T1000 (cell line): ENCODE measurements around the gene PLPP2.
A peak's percentile ranks its signal among the peaks of the same experiment; 100 is the strongest.

ENCODE experiments used
- DNase-seq: peaks from one replicate; lab custom pipeline; 2025; ENCODE audit warnings: mixed read lengths; lab: John Stamatoyannopoulos, UW

The PLPP2 gene

DNA sequence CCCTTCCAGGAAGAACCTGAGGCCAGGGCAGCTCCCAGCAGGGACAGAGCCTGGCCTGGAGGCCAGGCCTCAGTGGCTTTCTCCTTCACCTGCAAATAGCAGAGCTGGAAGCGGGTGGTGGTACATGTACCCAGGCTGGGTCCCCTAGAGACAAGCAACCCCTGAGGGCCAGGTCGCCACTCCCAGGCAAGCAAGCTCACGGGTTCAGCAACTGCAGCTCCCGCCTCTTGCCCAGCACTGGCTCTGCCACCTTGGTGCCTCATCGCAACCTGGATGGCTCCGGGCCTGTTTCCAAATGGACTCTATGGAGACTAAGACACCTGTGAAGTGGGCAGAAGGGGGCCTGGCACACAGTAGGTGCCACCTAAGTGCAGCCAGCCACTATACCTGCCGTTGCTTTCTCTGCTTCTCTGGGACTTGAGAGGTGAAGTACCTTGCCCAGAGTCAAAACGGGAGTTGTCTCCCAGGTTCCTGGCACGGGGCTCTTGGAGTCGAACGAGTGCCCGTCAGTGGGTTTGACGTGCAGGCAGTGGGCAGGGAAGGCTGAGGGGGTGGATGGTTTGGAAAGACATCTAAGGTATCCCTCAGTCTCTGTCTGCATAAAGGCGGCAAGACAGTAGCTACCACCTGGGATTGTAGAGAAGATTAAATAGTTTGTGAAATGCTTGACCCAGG is 2.4 kb upstream of the PLPP2 start:
- no peak for DNase-seq

DNA sequence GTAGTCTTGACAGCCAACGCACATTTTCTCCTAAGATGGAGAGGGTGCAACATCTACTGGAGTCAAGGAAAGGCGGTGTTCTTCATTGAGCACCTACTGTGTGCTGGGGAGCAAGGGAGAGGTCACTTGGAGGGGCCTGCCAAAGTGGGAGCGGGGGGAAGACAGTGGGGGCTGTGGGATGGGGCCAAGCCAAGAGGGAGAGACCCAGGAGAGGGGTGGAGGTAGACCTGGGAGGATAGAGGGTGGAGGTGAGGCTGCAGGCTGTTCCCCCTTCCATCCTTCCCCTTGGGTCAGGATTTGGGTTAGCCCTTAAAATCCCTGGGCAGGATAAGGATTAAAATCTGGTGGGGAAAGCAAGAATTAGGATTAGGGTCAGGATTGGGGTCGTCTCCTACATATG is 1.7 kb upstream of the PLPP2 start:
- DNase-seq, result no peak

DNA sequence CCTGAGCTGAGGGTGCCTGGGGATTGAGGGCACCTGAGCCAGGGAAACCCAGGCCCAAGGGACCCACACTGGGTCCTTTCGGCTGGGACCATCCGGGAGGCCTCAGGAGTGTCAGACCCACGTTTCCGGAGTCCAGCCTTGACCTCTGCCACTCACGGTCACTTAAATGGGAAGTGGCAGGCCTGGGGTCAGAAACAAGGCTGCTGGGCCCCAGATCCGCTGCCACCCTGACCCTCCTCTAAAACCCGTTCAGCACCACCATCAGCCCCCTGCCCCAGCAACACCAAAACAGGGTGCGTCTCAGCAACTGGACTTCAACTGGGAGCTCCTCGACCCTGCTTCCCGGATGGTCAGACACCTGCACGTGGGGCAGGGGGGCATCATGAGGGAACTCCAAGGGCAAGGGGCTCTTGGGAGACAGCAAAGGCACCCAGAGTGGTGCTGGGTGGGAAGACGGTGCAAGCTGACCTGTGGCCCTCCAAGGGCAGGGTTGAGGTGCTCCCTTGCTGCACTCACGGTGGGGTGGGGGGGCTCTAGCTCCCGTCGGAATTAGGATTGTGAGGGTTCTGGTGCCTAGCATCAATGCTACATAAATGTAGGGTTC is 1.2 kb upstream of the PLPP2 start:
- no peak for DNase-seq

DNA sequence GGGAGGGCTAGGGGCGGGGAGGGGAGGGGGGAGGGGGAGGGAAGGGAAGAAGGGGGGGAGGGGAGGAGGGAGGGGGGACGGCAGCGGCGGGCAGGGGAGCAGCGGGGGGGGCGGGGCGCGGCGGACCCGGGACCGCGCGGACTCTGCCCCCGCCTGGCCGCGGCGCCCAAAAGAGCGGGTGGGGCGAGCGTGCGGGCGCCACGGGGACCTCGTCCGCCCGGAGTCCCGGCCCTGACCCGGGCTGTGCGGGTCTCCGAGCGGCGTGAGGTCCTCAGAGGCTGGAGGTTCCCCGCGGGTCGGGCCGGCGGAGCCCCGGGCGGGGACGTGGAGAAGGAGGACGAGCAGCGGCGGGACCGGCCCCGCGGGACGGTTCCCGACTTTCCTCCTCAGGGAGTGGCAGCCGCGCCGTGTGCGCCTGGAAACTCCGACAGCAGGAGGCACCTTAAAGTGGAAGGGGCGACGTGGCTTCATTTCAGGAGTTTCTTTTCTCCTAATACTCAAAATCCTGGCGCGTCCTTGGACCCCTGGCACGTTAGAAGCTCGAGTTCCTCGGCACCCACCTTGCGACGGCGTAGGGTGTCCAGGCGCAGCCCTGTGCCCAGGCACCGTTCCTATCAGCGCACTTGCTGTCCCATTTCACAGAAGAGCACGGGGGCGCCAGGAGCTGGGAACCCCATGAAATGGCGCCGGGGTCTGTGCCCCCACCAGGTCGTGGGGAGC is 518 bp upstream of the PLPP2 start:
- DNase-seq, result no peak

DNA sequence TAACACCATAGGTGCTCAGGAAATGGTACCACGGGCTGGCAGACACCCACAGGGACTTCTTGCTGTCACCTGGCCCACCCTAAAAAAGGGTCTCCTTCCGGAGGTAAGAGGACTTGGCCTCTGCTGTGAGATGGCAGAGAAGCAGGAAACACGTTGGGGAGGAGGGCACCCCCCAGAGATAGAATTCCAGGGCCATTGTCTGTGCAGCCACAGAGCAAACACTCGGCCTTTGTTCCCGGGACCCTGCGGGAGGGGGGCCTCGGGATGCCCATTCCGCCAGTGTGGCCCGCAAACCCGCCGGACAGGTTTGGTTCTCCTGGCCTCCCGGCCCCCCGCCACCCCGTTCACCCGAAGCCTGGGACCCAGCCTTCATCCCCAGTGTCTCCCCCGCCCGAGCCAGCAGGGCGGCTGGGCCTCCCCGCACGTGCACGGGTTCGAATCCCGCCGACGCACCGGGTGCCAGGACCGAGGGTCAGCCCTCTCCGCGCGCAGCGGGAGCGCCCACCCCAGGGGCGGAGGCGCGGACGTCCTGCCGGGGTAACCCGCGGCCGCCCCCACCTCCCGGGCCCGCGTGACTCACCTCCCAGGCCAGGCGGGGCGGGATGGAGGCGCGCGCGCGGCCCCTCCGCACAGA is 714 bp downstream of the PLPP2 start:
- no peak for DNase-seq

DNA sequence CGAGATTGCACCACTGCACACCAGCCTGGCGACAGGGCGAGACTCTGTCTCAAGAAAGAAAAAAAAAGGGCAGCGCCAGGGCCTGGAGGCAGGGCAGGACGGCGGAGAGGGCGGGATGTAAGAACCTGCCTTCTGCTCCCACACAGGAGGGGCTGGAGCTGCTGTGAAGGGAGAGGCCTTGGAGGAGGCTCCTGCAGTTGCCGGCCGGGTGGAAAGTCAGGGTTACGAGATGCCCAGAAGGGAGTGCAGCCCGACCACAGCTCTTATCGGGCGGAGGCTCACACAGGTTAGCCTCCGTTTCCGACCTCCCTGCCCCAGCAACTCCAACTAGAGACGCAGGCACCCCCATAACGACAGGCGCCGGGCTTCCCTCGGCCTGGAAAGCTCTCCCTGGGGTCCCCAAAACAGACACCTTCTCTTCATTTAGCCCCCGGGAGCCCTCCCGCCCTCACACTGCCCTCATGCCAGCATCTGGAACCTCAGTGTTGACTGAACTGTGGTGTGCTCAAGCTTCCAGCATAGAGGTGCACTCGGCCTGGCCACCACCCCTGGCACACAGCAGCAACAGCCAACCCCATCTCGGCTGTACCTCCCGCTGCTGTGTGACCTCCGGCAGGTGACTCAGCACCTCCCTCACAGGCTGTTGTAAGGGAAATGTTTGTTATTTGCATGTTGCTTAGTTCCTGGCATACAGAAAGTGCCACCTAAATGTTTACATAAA is 1.4 kb downstream of the PLPP2 start:
- peak; percentile 64 for DNase-seq

DNA sequence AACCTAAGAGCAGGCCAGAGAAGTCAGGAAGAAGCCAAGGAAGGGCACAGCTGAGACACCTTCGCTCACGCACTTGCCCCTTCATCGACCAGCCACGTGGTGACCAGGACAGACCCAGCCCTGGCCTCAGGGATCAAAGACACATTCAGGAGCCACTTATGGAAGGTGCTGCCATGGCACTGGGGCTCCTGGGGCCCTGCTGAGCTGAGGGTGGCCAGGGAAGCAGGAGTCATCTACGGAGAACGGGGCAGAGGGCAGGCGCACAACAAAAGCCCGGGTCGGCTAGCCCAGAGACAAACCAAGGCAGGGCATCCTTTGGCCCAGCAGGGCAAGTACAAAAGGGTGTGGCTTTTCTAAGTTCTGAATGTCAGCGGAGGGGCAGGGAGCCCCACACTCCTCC is 2.3 kb downstream of the PLPP2 start:
- DNase-seq, result no peak

DNA sequence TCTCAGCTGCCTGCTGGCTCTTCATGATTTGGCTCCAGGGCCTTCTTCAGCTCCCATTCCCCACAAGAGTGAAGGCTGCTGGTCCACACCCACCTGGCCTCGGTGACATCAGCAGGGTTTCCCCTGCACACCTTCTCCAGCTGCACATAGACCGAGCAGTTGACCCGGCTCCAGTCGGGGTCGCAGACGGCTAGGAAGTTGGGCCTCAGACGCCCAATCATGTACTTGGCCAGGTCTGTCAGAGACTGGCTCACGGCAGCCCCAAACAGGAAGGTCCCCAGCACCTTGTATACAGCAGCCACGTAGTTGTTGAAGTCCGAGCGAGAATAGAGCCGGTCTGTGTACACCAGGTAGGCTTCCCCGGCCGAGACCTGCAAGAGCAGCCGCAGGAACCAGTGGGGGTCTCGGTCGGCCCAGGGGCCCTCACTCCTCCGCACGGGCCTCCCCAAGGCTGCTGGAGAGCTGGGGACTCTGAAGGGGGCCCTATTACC is 3.8 kb downstream of the PLPP2 start:
- DNase-seq, result no peak

DNA sequence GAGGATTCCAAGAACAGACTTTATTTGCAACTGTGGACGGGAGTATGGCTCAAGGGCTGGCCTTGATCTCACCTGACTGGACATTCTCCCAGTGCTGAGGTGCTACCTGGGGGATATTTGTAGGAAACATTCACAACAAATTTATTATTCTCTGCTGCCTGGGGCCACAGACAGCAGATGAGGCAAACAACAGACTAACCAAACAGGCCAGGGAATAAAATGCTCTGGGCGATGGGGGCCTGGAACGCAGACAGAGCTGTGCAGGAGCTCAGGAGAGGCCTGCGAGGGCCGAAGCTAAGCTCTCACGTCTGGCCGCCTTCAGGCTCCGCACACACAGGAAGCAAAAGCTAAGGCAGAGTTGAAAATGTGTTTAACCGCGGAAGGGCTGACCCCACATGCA is 7.8 kb downstream of the PLPP2 start:
- no peak for DNase-seq

DNA sequence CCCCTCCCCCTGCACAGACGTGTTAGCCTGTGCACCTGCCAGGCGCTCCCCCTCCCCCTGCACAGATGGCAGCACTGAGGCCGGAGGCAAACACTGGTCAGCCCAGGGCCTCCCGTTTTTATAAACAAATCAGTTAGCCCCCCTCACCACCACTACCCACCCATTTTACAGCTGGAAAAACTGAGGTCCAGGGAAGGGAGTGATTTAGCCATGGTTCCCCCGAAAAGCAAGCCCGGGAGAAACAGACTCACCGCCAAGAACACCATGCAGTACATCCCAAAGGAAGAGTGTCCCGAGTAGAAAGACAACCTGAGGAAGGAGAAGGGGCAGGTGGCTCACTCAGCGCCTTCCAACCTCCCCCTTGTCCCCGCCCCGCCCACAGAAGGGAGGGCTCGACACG is 8.7 kb downstream of the PLPP2 start:
- DNase-seq, result no peak

DNA sequence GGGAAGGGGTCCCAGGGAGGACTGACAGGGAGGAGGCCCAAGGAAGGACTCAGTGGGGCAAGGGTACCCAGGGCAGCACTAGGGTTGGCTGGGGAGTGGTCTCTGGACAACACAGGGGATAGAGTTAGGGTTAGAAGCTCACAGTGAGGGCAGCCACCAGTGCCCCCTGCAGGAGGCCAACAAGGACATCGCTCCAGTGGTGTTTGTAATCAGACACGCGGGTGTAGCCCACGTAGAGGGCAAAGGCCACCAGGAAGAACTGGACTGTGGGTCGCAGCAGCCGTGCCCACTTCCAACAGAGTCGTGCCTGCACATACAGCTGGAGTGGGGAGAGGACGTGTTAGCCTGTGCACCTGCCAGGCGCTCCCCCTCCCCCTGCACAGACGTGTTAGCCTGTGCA is 9.2 kb downstream of the PLPP2 start:
- DNase-seq, result no peak

DNA sequence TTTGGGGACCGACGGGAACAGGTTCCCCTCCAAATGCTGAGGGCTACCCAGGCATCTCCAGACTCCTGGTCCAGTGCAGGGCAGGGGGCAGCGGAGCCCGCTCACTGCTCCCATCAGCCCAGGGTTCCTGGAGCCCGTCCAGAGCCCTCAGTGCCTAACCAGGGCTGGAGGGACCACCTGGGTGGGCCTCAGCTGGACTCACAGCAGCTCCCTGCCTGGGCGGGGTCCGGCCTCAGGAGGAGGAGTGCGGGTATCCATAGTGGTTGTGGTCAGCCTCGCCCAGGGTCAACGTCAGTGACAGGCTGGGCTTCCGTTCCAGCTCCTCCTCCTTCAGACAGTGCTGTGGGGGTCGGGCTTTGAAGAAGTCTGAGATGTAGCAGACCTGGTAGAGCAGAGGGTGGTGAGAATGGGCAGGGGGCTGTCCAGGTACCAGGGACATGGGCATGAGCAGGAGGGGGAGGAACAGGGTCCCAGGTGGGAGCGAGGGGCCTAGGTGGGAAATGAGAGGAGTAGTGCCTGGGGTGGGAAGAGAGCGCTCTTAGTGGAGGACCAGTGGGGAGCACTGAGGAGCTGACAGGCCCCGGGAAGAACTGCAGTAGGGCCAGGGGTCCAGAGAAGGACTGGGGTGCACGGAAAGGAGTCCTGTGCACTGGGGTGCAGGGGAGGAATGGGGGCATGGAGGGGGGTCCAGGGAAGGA is 9.9 kb downstream of the PLPP2 start:
- no peak for DNase-seq

DNA sequence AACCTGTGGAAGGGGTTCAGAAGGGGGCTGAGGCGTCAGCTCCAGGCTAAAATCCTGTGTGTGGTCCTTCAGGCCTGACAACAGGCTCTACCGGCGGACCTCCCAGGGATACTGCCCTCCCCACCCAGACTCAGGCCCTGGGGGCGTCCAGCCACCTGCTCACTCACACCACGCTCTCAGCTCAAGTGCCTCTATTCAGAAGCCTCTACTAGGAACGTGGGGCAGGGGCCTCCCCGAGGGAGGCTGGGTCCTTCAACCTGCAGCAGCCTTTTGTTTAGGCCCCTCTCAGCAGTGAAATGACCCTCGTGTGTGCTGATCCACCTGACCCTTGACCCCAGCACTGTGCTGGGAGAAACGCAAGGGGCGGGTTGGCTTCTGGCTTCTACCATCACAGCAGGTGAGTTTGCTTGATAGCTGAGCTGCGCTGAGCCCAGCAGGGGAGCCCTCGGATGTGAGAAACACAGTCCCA is 10.6 kb downstream of the PLPP2 start:
- no peak for DNase-seq

DNA sequence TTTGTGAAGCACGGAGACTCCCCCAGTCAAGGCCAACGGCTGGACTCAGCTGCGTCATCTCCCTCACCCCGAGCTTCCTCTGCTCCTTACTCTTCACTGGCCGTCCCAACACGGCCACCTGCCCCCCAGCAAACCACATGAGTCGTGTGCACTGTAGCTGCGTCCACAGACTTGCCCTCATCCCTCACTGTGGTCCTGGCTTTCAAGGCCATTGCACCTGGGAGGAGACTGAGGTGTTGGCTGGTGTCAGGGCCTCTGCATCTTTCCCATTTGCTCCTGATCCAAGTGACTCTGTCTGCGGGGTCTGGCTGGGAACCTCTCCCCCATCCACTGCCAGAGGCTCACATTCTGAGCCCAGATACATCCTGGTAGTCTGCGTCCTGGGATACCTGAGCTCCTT is 11.5 kb downstream of the PLPP2 start:
- DNase-seq, result no peak

DNA sequence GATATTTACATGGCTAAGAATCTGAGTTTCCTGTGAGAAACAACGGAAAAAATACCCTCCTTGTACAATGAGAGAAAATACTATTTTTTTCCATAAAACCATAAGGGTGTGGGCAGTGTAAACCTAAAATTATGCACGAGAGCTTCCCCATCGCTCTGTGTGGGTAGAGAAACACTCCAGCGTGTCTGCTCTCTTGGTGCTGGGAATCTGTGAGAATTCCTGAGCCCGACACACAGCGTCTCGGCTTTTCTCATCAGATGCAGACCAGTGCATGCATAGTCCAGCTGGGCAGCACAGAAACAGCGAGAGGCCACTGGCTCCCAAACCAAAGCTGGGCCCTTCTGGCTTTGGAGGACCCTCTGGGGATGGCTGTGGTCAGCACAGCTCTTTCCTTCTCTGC is 12.0 kb downstream of the PLPP2 start:
- DNase-seq, result no peak

DNA sequence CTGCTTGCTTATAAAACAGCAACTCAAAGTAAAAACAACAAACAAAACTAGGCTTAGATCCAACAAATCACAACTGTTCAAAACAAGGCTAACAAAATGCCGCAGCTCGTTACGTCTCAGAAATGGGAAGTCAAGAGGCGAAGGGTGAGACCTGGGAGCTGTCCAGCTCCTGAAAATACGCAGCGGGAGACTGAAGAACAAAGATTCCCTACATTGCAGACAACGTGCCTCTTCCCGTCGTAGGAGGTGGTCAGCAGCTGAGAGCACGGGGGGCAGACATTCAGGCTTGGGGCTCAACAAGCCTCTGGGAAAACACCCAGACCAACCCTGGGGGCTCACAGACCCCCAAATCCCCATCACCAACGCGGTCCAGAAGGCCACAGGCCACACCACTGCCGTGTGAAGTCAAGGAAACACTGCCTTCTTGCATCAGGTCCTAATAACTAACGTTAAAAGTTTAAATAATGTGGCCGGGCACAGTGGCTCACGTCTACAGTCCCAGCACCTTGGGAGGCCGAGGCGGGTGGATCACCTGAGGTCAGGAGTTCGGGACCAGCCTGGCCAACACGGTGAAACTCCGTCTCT is 13.5 kb downstream of the PLPP2 start:
- DNase-seq, result no peak

DNA sequence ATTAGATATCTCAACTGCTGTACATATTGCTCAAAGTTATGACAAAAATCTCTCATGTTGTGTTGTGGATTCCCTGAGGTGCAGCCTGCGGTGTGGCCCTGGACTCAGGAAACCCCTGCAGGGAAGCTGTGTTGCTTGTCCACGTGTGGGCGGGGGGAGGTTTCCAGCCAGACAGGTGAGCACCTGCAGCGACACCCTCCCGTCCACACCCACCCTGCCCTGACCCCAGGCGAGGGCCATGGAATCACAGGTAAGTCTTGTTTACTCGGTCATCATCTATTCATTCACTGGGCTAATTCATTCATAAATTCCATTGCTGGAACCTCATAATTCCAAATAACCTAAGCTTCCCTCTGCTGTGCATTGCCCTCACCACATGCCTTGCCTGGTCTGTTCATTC is 14.1 kb downstream of the PLPP2 start:
- no peak for DNase-seq

DNA sequence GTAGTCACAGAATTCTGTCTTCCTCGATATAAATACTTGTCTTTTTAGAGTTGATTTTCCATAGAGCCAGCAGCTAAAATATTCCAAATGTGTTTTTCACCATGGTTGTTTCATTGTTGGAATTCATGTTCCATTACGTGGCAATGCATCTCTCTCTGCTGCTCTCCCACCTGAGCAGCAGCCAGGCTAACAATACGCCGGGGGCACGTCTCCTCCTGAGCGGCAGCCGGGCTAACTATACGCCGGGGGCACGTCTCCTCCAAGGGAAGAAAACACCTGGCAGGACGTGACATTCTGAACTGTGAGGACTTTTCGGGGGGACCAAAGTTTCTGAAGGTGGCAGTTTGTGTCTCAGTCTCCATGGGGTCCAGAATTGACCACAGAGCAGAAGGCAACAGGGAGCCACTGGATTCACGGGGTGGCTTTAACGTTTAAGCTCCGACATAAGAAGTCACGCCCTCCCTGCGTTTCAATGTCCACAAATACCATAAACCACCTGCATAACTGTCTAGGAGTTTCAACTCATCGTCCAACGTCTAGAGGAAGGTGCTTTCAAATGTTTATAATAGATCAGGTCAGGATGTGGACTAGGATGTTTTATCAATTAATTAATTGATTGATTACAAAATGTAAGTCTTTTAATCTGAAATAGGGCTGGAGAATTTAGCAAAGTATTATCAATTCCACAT is 15.1 kb downstream of the PLPP2 start:
- no peak for DNase-seq

DNA sequence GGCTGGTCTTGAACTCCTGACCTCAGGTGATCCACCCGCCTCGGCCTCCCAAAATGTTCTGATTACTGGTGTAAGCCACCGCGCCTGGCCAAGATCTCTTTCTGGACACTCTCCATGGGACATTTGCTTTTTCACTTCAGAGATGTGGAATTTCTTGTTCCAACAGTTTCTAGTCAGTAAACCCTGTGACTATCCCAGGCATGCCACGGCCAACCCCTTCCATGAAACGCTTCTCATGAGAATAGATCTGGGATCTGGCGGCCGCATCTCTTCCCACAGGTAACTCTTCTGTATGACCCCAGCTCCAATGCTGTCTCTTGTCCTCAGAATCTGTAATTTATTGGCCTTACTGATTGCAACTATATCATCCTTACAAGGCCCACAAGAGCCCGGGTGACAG is 16.2 kb downstream of the PLPP2 start:
- DNase-seq, result no peak

DNA sequence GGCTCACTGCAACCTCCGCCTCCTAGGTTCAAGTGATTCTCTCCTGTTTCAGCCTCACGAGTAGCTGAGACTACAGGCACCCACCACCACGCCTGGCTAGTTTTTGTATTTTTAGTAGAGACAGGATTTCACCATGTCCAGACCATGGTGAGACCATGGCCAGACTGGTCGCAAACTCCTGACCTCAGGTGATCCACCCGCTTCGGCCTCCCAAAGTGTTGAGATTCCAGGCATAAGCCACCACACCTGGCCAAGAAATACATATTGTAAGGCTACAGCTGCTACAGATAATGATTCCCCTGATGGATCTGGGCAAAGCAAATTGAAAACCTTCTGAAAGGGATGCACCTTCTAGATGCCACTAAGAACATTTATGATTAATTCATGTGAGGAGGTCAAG is 17.8 kb downstream of the PLPP2 start:
- no peak for DNase-seq

DNA sequence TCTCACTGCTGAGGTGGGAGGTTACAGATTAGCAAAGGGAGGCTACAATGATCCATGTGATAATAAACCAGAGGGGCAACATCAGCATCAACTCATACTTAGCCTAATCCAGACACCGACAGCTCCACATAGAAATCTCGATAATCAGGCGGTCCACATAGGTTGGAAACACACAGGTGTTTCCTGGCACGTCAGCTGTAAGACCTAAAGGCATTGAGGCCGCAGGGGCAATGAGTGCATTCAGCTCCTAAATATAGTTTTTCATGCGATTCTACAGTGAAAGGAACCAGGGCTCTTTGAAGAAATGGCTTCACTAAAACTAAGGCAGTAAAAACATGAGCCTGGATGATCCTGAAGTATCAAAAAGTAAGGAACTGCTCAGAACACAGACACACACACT is 19.3 kb downstream of the PLPP2 start:
- DNase-seq, result no peak
